Fibroblast of villous mesenchyme (primary cell): ENCODE data around the gene MAML2. TPM values are rescaled to one million over a fixed set of nuclear protein-coding genes. Genes with fewer than 3 reads are reported as not detected.
A peak's percentile ranks its signal among the peaks of the same experiment; 100 is the strongest.

Experiments
- DNase-seq: peaks from one replicate; pipeline ENCODE4 v3.0.0-alpha.2; 2010; ENCODE audit warnings: low read depth
- H3K4me3 ChIP-seq: 2 replicates; pipeline ENCODE4 v1.5.1; 2011; ENCODE audit warnings: low read depth, mild to moderate bottlenecking, low read length
- total RNA-seq: library from RNA; depleted of rRNA; stranded (reverse); fragments of >200 nt; gene quantifications from 2 replicates; pipeline ENCODE4 v1.2.3, GENCODE V29; 2012
- TF ChIP-seq, protein P1 (sequence below): IDR thresholded peaks from 2 replicates; pipeline ENCODE4 v1.5.1; 2012; ENCODE audit warnings: low read depth, mild to moderate bottlenecking, low read length; ENCODE audit not compliant: insufficient read depth

The MAML2 gene
- total RNA-seq, 1 donor, result 30.7 TPM

DNA sequence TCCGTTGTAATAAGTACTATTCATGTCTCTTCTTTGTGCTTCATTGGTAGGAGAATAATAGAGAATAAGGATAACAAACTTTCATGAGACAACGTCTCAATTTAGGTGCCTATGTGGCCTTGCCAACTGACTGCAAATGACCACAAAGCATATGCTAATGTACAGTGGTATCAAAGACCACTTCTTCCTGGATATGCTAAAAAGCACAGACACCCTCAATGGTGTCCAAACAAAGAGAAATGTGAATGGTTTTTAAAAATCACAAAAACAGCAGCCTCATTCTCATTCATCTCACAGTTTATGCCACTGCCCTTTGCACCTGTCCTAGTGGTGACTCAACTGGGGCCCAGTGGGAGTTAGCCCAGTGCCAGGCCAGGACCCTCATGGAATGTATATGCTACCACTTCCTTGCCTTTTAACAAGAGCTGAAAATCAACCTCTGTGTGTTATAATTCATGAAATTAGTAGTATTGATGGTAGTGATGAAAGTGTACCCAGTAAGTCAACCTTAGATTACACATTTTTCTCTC, 353.9 kb downstream of the MAML2 start:
- no peak for DNase-seq
- TF ChIP-seq, protein P1, sequence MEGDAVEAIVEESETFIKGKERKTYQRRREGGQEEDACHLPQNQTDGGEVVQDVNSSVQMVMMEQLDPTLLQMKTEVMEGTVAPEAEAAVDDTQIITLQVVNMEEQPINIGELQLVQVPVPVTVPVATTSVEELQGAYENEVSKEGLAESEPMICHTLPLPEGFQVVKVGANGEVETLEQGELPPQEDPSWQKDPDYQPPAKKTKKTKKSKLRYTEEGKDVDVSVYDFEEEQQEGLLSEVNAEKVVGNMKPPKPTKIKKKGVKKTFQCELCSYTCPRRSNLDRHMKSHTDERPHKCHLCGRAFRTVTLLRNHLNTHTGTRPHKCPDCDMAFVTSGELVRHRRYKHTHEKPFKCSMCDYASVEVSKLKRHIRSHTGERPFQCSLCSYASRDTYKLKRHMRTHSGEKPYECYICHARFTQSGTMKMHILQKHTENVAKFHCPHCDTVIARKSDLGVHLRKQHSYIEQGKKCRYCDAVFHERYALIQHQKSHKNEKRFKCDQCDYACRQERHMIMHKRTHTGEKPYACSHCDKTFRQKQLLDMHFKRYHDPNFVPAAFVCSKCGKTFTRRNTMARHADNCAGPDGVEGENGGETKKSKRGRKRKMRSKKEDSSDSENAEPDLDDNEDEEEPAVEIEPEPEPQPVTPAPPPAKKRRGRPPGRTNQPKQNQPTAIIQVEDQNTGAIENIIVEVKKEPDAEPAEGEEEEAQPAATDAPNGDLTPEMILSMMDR, result no peak
- no peak overlapping the region for H3K4me3 ChIP-seq

DNA sequence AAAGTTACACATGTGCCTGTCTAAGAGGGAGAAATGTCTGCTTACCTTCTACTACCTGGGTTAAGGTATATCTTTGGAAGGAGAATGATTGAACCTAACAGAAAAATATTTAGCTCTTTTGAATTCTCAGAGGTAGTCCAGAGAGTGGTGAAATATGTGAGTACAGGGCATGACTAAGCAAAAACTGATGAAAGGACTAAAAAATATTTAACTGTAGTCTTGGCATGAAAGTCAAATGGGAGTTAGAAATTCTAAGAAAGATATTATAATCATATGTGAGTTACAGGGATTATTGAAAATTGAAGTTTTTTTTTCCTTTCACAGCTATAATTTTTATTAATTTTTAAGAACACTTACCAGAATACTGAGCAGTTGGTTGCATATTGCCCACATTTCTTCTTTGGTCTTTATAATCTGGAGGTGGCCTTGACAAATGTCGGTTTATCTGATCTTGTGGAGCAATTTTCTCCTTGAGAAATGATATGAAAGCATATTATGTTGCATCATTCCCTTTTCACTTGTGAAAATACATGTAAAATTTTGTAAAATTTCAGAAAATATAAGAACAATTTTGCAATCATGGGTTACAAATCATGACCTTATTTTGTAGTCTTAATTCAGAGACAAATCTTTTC, 357.7 kb downstream of the MAML2 start:
- no peak for DNase-seq
- TF ChIP-seq, protein P1, result no peak

DNA sequence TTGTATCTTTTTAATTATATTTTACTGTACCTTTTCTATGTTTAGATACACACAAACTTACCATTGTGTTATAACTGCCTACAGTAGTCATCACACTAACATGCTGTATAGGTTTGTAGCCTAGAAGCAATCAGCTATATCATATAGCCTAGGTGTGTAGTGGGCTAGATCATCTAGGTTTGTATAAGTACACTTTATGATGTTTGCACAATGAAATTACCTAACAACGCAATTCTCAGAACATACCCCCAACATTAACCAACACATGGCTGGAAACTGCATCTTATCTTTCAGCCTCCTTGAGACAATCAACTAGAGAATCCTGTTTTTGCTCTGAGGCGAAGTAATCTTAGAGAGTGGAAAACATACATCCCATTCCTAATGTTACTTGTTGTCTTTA, 358.9 kb downstream of the MAML2 start:
- TF ChIP-seq, protein P1, result no peak
- no peak overlapping the region for H3K4me3 ChIP-seq
- no peak for DNase-seq

More for the DNA sequence above, 357.7 kb downstream of the MAML2 start:
- H3K4me3 ChIP-seq, result no peak overlapping the region

GRCh38 chr11:95977534-95978174, 365.3 kb downstream of the MAML2 start:
- TF ChIP-seq, protein P1, result no peak
- H3K4me3 ChIP-seq, result no peak overlapping the region
- DNase-seq, result peak; percentile 46

GRCh38 chr11:95976550-95976949, 366.4 kb downstream of the MAML2 start:
- no peak for DNase-seq
- H3K4me3 ChIP-seq, result no peak overlapping the region
- TF ChIP-seq, protein P1, result no peak

DNA sequence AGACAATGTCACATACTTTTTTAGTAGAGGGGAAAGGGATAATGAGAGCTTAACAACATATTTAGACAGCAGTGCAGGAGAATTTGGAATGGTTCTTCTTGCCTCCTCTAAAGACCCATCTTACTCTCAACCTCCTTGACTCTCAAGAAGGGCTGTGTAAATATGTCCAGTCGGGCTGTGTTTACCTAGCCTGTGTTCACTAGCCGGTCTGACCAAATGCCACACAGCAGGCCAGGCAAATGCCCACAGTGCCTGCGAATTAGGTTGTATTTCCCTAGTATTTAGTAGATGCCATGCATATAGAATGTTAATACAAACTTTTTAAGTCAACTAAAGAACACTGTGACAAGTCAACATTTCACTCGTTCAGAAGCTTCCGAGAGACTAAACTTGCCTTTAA, 367.7 kb downstream of the MAML2 start:
- no peak overlapping the region for H3K4me3 ChIP-seq
- no peak for DNase-seq
- TF ChIP-seq, protein P1, result no peak
